OCI-LY1 (cell line): Measurements from ENCODE around the gene TGM2.

Experiments used
- H2AFZ ChIP-seq: fragments of 200-600 bp; sonication (generic), shearing (Covaris generic); 2 replicates; pipeline ENCODE4 v1.6.0; 2014; ENCODE audit warnings: antibody characterized with exemption, mild to moderate bottlenecking, low read length
- H3F3A ChIP-seq: fragments of 200-600 bp; sonication (generic), shearing (Covaris generic); 2 replicates; pipeline ENCODE4 v1.6.0; 2014; ENCODE audit warnings: mild to moderate bottlenecking, antibody characterized with exemption, low read length, moderate library complexity; ENCODE audit not compliant: insufficient read depth
- H3K27ac ChIP-seq: fragments of 200-600 bp; sonication (generic); 2 replicates; pipeline ENCODE4 v1.5.1; 2014; ENCODE audit warnings: low read length, mixed run types, mild to moderate bottlenecking, low read depth; ENCODE audit not compliant: poor library complexity, severe bottlenecking
- H3K27me3 ChIP-seq: fragments of 200-600 bp; sonication (generic); 2 replicates; pipeline ENCODE4 v1.6.0; 2014; ENCODE audit warnings: antibody characterized with exemption, mild to moderate bottlenecking, low read length, moderate library complexity; ENCODE audit not compliant: insufficient read depth
- H3K36me3 ChIP-seq: fragments of 200-600 bp; sonication (generic); 2 replicates; pipeline ENCODE4 v1.6.1; 2014; ENCODE audit warnings: mild to moderate bottlenecking, antibody characterized with exemption, low read length, moderate library complexity, mixed read lengths; ENCODE audit not compliant: insufficient read depth
- H3K4me1 ChIP-seq: fragments of 200-600 bp; sonication (generic); 2 replicates; pipeline ENCODE4 v1.5.1; 2014; ENCODE audit warnings: mild to moderate bottlenecking, low read length, moderate library complexity; ENCODE audit not compliant: insufficient read depth, severe bottlenecking
- H3K4me2 ChIP-seq: fragments of 200-600 bp; sonication (generic), shearing (Covaris generic); 2 replicates; pipeline ENCODE4 v1.6.1; 2014; ENCODE audit warnings: low read length
- H3K4me3 ChIP-seq: fragments of 200-600 bp; sonication (generic); 2 replicates; pipeline ENCODE4 v1.5.1; 2014; ENCODE audit warnings: low read length, low read depth, mild to moderate bottlenecking, mixed read lengths; ENCODE audit not compliant: poor library complexity, severe bottlenecking
- H3K79me2 ChIP-seq: fragments of 200-600 bp; shearing (Covaris generic); 2 replicates; pipeline ENCODE4 v1.6.1; 2016; ENCODE audit warnings: mixed run types, low read length, mixed read lengths; ENCODE audit not compliant: insufficient read depth
- H3K9ac ChIP-seq: fragments of 200-600 bp; sonication (generic), shearing (Covaris generic); 2 replicates; pipeline ENCODE4 v1.6.1; 2014; ENCODE audit warnings: mild to moderate bottlenecking, low read length, mixed read lengths
- H3K9me2 ChIP-seq: fragments of 200-600 bp; sonication (generic), shearing (Covaris generic); 2 replicates; pipeline ENCODE4 v1.6.1; 2014; ENCODE audit warnings: low read depth, mild to moderate bottlenecking, low read length, mixed read lengths
- H3K9me3 ChIP-seq: fragments of 200-600 bp; shearing (Covaris generic); 2 replicates; pipeline ENCODE4 v1.6.1; 2014; ENCODE audit warnings: low read length, mixed read lengths
- H4K20me1 ChIP-seq: fragments of 200-600 bp; sonication (generic), shearing (Covaris generic); 2 replicates; pipeline ENCODE4 v1.6.0; 2016; ENCODE audit warnings: mild to moderate bottlenecking, low read length; ENCODE audit not compliant: insufficient read depth
- EZH2 ChIP-seq: fragments of 200-600 bp; sonication (generic), shearing (Covaris generic); IDR thresholded peaks from 2 replicates; pipeline ENCODE4 v1.8.0; 2017; ENCODE audit warnings: borderline replicate concordance, mixed run types, mild to moderate bottlenecking, antibody characterized with exemption, low read length, moderate library complexity, mixed read lengths
- TF ChIP-seq, protein P1 (sequence below): fragments of 200-600 bp; sonication (generic), shearing (Covaris generic); IDR thresholded peaks from 2 replicates; pipeline ENCODE4 v1.5.1; 2017; ENCODE audit warnings: mild to moderate bottlenecking, antibody characterized with exemption, low read length, moderate library complexity, mixed read lengths

TGM2 gene

DNA sequence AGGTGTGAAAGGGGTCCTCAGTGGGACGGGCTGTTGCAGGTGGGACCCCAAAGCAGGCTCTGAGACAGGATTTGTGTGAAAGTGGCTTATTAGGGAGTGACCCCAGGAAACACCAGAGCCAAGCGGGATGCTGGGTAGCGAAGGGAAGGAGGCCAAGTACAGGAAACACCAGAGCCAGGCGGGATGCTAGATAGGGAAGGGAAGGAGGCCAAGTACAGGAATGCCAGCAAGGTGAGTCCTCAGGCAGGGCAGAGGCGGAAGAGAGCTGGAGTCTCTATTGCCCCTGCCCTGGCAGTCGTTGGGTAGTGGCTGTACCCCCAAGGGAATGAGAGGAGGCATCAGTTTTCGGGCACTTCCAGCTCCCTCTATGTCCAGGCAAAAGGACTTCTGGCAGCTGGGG lies 30.5 kb upstream of the TGM2 start:
- H3K4me1 ChIP-seq: no peaks in the 10 kb centered on the region
- H3K27ac ChIP-seq: no peak overlapping the region
- H3K4me3 ChIP-seq: no peak overlapping the region
- no peaks in the 10 kb centered on the region for H4K20me1 ChIP-seq
- no peaks in the 10 kb centered on the region for H3K9me3 ChIP-seq
- no peak overlapping the region for H2AFZ ChIP-seq
- no peaks in the 10 kb centered on the region for H3K27me3 ChIP-seq
- H3K9me2 ChIP-seq: no peaks in the 10 kb centered on the region
- no peak overlapping the region for H3K9ac ChIP-seq
- H3K4me2 ChIP-seq: no peak overlapping the region
- no peaks in the 10 kb centered on the region for H3K36me3 ChIP-seq
- TF ChIP-seq, protein P1, sequence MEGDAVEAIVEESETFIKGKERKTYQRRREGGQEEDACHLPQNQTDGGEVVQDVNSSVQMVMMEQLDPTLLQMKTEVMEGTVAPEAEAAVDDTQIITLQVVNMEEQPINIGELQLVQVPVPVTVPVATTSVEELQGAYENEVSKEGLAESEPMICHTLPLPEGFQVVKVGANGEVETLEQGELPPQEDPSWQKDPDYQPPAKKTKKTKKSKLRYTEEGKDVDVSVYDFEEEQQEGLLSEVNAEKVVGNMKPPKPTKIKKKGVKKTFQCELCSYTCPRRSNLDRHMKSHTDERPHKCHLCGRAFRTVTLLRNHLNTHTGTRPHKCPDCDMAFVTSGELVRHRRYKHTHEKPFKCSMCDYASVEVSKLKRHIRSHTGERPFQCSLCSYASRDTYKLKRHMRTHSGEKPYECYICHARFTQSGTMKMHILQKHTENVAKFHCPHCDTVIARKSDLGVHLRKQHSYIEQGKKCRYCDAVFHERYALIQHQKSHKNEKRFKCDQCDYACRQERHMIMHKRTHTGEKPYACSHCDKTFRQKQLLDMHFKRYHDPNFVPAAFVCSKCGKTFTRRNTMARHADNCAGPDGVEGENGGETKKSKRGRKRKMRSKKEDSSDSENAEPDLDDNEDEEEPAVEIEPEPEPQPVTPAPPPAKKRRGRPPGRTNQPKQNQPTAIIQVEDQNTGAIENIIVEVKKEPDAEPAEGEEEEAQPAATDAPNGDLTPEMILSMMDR: no peak
- TF ChIP-seq EZH2: no peak
- H3F3A ChIP-seq: no peaks in the 10 kb centered on the region
- no peaks in the 10 kb centered on the region for H3K79me2 ChIP-seq

DNA sequence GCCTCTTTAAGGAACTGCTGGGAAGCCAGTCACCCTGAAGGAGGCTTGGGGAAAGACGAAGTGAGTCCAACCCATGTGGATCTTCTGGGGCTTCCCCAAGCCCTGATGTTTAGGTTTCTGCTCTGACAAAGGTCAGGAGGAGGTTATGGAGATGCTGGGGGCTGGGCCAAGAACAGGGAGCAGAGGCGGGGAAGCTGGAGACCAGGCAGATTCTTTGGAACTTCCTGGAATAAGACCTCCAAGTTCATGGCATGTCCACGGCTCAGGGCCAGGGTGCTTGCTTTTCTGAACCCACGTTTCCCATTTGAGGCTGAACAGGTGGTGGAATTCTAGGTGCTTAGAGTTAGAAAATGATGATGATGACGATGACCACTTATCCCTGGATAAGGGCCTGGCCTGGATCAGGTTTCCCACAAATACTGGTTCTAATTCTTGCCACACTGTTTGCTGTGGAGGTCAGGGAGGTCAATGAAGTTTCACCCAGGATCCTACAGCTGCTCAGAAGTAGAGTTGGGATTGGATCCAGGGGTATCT lies 30.0 kb upstream of the TGM2 start:
- H3K4me3 ChIP-seq: no peak overlapping the region

DNA sequence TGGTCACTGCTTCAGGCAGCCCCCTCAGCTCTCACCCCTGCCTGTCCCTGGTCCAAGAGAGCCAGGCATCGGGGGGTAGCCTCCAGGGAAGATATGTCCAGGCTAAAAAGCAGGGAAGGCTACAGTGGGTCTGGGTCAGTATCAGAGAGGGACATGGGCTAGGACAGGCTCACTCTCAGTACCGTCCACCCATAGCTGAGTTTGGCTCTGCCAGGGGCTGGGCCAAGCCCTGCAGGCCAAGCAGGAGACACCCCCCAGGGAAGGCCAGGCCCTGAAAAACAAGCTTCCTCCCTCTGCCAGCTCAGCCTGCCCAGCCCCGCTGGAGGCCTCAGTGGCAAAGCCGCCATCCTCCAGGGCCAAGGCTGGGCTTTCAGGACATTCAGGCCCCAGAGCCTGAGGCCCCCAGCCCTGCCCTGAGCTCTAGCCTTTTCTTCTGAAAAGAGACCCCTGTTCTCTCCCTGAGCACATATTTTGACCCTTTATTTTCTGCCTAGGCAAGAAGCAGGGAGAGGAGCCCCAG lies 28.6 kb upstream of the TGM2 start:
- H3K9ac ChIP-seq: no peak overlapping the region

More for the DNA sequence above, 30.0 kb upstream of the TGM2 start:
- H3K36me3 ChIP-seq: no peaks in the 10 kb centered on the region
- no peaks in the 10 kb centered on the region for H3K27me3 ChIP-seq
- H3K9ac ChIP-seq: no peak overlapping the region
- no peaks in the 10 kb centered on the region for H3K9me3 ChIP-seq
- no peak overlapping the region for H3K27ac ChIP-seq
- no peaks in the 10 kb centered on the region for H3K79me2 ChIP-seq
- no peaks in the 10 kb centered on the region for H3K4me1 ChIP-seq
- no peaks in the 10 kb centered on the region for H4K20me1 ChIP-seq
- no peak overlapping the region for H3K4me2 ChIP-seq
- TF ChIP-seq EZH2: no peak
- TF ChIP-seq, protein P1: no peak
- H2AFZ ChIP-seq: no peak overlapping the region
- no peaks in the 10 kb centered on the region for H3F3A ChIP-seq
- no peaks in the 10 kb centered on the region for H3K9me2 ChIP-seq

More for the DNA sequence above, 28.6 kb upstream of the TGM2 start:
- H3K4me2 ChIP-seq: no peak overlapping the region
- H3K27me3 ChIP-seq: no peaks in the 10 kb centered on the region
- no peaks in the 10 kb centered on the region for H3K4me1 ChIP-seq
- no peaks in the 10 kb centered on the region for H3F3A ChIP-seq
- TF ChIP-seq EZH2: no peak
- TF ChIP-seq, protein P1: no peak
- H3K9me2 ChIP-seq: no peaks in the 10 kb centered on the region
- H3K27ac ChIP-seq: no peak overlapping the region
- no peaks in the 10 kb centered on the region for H3K9me3 ChIP-seq
- no peaks in the 10 kb centered on the region for H4K20me1 ChIP-seq
- no peak overlapping the region for H2AFZ ChIP-seq
- no peak overlapping the region for H3K4me3 ChIP-seq
- H3K79me2 ChIP-seq: no peaks in the 10 kb centered on the region
- H3K36me3 ChIP-seq: no peaks in the 10 kb centered on the region
